Measurements from ENCODE around the gene CHD3. TPM values are rescaled to one million over a fixed set of nuclear protein-coding genes. Genes with fewer than 3 reads are reported as not detected.
A peak's percentile ranks its signal among the peaks of the same experiment; 100 is the strongest.
"Not testable (repeated sequence)": the region's sequence is repeated elsewhere in the genome, so short reads cannot be mapped to it uniquely, and the experiment has no call there.

CHD3 gene
- polyA plus RNA-seq, 3 donors, result 181 to 204 (median 186) TPM

DNA sequence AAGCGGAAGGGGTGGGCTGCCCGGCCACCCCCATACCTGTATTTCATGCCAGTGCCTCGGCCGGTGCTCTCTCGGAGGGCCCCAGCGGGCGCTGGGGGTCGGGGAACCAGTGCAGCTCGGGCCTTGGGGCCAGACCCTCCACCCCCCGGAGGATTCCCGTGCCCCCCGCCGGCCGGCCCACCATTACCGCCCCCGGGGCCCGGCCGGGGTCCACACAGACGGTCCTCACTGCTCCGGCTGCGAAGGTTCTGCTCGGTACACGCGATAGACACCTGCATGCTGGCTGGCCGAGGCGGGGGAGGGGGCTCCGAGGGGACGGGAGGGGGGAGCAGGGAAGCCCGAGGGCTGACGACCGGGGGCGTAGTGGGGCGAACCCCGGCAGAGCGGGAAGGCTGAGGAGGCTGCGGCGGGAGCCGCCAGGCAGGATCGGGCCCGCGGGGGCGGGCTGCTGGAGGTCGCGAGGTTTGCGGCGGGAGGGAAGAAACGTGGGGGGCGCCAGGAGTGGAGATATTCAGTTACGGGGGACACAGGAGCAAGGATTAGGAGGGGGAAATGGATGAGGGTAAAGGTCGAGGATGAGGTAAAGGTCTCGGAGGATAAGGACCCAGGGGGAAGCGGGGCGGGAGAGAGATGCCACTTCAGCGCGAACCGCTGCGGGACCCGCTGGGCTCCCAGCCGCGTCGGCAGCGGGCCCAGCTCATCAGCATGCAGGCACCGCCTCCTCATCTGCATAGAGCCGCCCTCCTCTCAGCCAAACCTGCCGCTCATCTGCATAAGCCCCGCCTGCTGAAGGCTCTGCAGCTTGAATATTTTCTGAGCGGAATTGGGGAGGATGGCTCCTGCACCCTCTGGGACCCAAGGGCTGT lies 40.8 kb downstream of the CHD3 start, which contains the start of gene KCNAB3:
Gene KCNAB3 (minus strand): TSS at position 699 of the 866 bp plus-strand sequence. CDS start 421 bp downstream, at position 278.
- DNase-seq, result peak; percentile 79

DNA sequence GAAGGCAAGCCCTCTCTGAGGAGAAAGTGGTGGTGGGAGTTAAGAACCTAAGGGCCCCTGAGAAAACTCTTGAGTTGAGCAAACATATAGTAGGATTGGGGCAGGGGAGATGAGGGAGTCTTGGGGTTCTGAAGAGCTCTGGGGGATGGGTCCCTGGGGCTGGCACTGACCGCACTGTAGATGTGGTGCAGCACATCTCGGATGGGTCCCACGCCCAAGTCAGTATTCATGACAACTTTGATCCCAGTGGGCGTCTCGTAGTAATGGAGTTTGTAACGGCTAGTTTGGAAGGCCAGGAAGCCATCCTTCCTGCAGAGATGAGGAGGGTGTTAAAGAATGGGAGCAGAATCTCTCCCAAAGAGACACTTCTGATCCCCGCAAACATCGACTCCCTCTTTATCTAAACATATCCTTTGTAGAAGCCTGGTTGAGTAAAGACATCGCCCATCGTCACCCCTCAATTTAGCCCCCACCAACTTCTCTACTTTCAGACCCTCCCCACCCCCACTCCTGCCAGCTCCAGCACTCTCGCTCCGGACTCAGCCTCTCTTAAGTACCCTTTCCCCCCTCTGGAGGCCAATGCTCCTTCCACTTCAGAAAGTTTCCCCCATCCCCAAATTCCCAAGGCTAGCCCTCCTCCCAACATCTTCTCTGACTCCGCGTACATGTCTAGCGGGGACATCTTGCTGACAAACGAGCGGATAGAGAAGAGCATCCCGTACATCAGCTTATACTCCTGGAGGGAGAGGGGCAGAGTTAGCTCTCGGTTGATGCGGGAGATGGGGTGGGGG lies 42.4 kb downstream of the CHD3 start:
- DNase-seq, result no peak

DNA sequence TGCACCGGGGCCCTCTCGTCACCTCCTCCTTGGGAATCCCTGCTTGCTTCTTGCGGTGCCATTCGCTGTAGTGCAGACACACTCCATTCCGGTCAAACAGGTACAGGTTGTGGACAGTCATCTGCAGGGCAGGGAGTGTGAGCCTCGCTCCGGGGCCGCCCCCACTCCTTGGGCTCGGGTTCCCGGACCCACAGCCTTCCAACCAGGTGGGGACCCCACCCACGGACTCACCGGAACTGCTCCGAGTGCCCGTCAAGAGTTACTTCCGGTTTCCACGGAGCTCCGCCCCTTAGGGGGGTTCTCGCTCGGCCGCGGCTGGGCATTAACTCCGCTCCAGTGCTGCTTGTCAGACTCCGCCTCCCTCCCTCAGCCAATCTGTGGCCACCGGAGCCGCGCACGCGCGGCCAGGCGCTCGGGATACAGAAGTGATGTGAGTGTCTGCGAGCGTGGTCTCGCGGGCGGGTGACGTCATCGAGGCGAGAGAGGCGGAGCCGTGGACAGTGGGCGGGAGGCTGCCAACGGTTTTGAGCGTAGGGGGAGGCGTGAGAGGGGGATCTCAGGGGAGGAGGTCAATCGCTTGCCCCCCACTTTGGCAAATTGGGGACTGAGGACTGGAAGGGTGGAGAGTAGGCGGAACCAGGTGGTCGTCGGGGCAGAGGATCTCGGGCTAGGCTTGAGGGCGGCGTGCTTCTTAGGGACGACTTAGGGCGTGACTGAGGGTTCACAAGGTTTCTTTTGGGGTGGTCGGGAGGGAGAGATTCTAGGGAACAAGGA lies 43.3 kb downstream of the CHD3 start, which contains the start of the genes CNTROB and TRAPPC1:
Gene CNTROB (plus strand): TSS at position 498 of the 774 bp plus-strand sequence. CDS start 874 bp downstream, outside the sequence.
Gene TRAPPC1 (minus strand): TSS at position 238 of the 774 bp plus-strand sequence. CDS start 117 bp downstream, at position 121.
- peak; percentile 99 for DNase-seq

DNA sequence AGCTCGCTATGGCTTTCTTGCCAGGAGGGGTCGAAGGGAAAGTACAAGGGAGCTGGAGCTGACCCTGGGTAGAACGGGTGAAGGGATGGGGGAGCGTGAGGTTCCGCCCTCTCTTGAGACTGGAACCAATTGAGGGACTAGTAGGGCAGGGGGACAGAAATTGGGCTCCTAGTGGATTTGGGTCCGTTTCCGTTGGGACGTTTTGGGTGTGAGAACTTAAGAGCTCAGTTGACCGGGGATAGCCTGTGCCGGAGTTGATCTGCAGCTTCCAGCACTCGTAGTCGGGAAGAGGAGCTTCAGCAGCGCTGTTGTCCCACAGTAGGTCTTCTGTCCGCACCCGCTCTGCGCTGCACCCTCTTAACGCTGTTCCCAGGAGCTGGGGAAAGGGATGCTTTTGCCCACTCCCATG lies 43.9 kb downstream of the CHD3 start:
- no peak for DNase-seq

DNA sequence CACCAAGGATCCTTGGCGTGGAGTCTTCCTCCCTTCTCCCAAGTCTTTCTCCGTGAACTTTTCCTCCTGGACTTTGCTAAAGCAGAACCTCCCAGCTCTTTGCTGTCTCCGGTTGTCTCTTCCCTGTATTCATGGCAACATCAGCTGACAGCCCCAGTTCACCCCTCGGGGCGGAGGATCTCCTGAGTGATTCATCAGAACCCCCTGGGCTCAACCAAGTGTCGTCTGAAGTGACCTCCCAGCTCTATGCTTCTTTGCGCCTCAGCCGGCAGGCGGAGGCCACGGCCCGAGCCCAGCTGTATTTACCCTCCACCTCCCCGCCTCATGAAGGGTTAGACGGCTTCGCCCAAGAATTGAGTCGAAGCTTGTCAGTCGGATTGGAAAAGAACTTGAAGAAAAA lies 44.4 kb downstream of the CHD3 start:
- no peak for DNase-seq

GRCh38 chr17:7935859-7936258 lies 47.3 kb downstream of the CHD3 start:
- no peak for DNase-seq

DNA sequence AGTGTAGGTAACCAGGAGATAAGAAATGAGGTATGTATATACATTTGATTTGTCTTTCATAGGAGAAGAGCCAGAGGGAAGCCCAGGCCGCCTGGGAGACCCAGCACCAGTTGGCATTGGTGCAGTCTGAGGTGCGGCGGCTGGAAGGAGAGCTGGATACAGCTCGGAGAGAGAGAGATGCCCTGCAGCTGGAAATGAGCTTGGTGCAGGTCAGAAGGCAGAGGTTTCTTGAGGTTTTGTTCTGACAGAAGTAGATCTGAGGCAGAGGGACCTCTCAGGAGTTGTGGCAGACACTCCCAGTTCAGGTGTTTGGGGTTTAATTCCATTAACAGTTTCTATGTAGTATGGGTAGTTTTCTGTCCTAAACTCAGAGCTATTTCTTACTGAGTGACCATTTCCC lies 51.4 kb downstream of the CHD3 start:
- no peak for DNase-seq

DNA sequence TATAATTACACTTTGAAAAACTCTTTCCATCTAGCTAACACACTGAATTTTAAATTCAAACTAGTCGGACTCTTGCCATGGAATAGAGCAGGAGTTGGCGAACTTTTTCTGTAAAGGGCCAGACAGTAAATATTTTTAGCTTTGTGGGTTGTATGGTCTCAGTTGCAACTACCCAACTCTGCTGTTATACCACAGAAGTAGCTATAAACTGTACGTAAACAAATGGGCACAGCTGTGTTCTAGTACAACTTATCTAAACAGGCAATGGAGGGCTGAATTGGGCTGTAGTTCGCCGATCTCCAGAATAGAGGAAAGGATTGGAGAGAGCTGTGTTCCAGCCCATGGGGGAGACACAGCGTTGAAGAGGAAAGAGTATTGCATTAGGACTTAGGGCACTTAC lies 52.2 kb downstream of the CHD3 start:
- DNase-seq, result no peak

DNA sequence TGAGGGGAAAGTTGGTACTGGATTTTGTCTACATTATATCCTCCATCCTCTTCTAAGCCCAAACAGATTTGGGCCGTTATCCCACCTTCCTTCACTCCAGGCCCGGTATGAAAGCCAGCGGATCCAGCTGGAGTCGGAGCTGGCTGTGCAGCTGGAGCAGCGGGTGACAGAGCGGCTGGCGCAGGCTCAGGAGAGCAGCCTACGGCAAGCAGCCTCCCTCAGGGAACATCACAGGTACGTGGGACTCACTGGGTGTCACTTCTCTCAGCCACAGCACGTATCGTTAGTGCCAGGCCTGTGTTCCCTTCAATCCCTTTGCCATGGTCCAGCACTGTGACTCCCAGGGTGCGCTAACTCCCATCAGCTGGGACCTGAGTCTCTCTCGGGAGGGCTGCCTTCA lies 54.7 kb downstream of the CHD3 start:
- no peak for DNase-seq

GRCh38 chr17:7944326-7944725 lies 55.7 kb downstream of the CHD3 start:
- no peak for DNase-seq

GRCh38 chr17:7945651-7946050 lies 57.1 kb downstream of the CHD3 start:
- DNase-seq, result no peak

DNA sequence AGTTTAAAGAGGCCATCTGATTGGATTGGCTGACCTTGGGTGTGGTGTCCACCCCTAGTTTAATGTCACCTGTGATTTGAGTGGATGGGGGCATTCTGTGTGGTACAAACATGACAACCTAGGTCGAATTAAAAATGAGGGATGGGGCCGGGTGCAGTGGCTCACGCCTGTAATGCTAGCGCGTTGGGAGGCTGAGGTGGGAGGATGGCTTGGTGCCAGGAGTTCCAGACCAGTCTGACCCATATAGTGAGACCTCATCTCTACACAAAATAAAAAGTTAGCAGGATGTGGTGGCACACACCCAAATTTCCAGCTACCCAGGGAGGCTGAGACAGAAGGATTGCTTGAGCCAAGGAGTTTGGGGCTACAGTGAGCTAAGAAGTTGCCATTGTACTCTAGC lies 57.9 kb downstream of the CHD3 start:
- DNase-seq, result no peak

GRCh38 chr17:7947651-7948050 lies 59.1 kb downstream of the CHD3 start:
- no peak for DNase-seq

GRCh38 chr17:7950578-7950977 lies 62.0 kb downstream of the CHD3 start:
- no peak for DNase-seq

DNA sequence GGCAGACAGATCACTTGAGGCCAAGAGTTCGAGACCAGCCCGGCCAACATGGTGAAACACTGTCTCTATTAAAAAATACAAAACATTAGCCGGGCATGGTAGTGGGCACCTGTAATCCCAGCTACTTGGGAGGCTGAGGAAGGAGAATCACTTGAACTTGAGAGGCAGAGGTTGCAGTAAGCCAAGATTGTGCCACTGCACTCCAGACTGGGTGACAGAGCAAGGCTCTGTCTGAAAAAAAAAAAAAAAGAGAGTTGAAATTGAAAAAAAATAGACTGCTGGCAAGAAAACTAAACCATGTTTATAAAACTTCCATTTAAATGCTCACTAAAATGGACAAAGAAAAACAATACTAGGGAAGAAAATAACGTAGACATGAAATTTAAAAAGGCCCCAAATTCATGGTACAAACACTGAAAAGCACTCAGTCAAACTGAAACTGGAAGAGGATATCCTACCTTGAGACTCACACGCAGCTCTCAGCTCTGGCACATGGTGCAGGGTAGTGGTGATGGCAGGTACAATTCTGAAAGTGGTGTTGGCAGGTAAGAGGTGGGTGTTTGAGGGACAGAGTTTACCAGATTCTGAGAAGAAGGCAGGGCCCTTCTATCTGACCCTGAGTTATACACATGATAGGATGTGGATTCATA lies 62.7 kb downstream of the CHD3 start:
- DNase-seq, result no peak

GRCh38 chr17:7953266-7953665 lies 64.7 kb downstream of the CHD3 start:
- not testable (repeated sequence) for DNase-seq

DNA sequence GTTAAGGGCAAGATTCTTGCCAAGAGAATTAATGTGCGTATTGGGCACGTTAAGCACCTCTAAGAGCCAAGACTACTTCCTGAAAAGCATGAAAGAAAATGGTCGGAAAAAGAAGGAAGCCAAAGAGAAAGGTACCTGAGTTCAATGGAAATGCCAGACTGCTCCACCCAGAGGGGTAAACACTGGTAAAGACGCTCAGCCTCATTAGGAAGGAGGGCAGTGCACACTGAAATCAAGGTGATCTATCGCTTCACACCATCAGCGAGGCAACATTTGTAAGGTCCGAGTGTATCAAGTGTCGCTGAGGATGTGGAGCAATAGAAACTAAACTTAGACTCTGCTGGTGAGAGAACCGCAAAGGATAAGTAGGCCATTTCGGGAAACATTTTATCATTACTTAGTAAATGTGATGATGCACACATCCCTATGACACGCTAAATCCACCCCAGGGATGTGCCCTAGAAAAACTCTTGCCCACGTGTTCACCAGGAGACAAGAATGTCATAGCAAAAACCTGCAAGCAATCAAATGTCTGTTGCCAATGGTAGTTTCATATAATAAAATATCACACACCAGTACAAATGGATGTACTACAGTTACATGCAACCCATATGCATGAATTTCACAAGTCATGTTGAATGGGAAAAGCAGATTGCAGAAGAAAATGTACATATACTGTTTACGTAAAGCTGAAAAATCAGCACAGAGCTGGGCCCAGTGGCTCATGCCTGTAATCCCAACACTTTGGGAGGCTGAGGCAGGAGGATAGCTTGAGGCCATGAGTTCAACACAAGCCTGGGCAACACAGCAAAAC lies 67.0 kb downstream of the CHD3 start:
- no peak for DNase-seq

DNA sequence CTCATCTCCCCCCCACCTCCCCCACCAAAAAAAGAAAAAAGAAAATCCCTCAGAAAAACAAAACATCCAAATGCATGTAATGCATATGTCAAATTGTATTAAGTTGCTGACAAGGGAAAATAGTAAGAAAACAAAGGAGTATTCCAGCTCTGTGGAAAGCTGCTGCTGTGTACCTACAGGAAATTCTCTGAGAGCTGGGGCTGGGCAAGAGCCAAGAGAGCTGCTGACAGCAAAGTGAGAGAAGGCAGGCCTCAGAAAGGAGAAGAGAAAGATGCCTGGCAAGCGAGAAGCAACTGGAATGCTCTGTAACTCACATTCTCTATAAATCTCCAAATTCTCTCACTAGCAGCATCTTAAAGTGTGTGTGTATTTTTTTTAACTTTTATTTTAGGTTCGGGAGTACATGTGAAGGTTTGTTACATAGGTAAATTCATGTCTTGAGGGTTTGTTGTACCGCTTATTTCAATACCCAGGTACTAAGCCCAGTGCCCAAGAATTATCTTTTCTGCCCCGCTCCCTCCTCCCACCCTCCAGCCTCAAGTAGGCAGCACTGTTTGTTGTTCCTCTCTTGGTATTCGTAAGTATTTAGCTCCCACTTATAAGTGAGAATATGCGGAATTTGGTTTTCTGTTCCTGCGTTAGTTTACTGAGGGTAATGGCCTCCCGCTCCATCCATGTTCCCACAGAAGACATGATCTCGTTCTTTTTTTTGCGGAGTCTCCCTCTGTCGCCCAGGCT lies 67.8 kb downstream of the CHD3 start:
- peak; percentile 27 for DNase-seq

DNA sequence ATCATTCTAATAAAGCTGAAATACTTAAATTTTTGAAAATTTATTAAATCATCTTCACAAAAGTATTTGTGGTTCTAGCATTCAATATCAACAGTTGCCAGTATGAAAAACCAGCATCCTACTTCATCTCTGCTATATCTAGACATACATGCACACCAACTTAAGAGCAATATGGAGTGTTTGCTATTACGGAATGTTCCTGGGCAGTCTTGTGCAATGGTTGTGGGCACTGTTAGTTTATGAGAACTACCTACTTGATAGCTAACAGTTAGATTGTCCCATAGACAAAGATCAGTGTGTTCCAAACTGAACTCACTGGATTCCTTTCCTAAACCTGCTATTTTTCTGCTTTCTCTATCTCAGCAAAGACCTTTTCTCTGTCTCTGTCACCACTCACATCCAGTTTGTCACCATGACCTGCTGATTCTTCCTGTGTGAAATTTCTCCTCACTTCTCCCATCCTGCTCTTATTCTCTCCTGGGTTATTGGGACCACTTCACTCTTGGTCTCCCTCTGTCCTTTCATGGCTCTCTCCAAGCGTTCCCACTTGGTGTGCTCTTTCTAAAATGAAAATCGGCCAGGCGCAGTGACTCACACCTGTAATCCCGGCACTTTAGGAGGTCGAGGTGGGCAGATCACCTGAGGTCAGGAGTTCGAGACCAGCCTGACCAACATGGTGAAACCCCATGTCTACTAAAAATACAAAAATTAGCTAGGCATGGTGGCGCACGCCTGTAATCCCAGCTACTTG lies 71.1 kb downstream of the CHD3 start:
- DNase-seq, result no peak

All from renal pelvis (tissue), 4 donors.